OCI-LY7 (cell line): Measurements from ENCODE around the gene SH2D7. TPM values are rescaled to one million over a fixed set of nuclear protein-coding genes. Genes with fewer than 3 reads are reported as not detected.

Source experiments
- BruUV-seq: library from RNA; stranded (reverse); fragments of 400-500 nt; replicated peaks from 2 replicates; lab custom pipeline; 2021; lab: Mats Ljungman, UMichigan
- CTCF ChIA-PET: fragments of 300-600 bp; sonication (Branson Sonifier 250); formaldehyde crosslinking; loops from one replicate; lab custom pipeline; 2022; ENCODE audit warnings: antibody characterized with exemption; ENCODE audit not compliant: unreplicated experiment; lab: Charles Lee
- POLR2A ChIA-PET: fragments of 300-600 bp; sonication (Branson Sonifier 250); formaldehyde crosslinking; loops from one replicate; lab custom pipeline; 2022; ENCODE audit warnings: antibody characterized with exemption; lab: Charles Lee
- DNase-seq: peaks from one replicate; pipeline ENCODE4 v3.0.0-alpha.2; 2015; ENCODE audit warnings: low spot score
- H2AFZ ChIP-seq: fragments of 200-600 bp; sonication (generic), shearing (Covaris generic); 2 replicates; pipeline ENCODE4 v1.6.1; 2014; ENCODE audit warnings: mild to moderate bottlenecking, antibody characterized with exemption, low read length, moderate library complexity
- H3K27ac ChIP-seq: fragments of 200-600 bp; sonication (generic); 2 replicates; pipeline ENCODE4 v1.5.1; 2014; ENCODE audit warnings: mixed run types, low read depth, mild to moderate bottlenecking, moderate library complexity, low read length, inconsistent platforms; ENCODE audit not compliant: poor library complexity, severe bottlenecking
- H3K36me3 ChIP-seq: fragments of 200-600 bp; sonication (generic); 2 replicates; pipeline ENCODE4 v1.6.1; 2014; ENCODE audit warnings: mild to moderate bottlenecking, antibody characterized with exemption, low read length, moderate library complexity, mixed read lengths; ENCODE audit not compliant: insufficient read depth
- H3K4me1 ChIP-seq: fragments of 200-600 bp; sonication (generic); 2 replicates; pipeline ENCODE4 v1.5.1; 2014; ENCODE audit warnings: mild to moderate bottlenecking, low read length; ENCODE audit not compliant: insufficient read depth, poor library complexity, severe bottlenecking
- H3K4me2 ChIP-seq: fragments of 200-600 bp; sonication (generic); 2 replicates; pipeline ENCODE4 v1.6.1; 2014; ENCODE audit warnings: mild to moderate bottlenecking, low read length
- H3K4me3 ChIP-seq: fragments of 200-600 bp; sonication (generic); 2 replicates; pipeline ENCODE4 v1.5.1; 2014; ENCODE audit warnings: mild to moderate bottlenecking, low read depth, low read length; ENCODE audit not compliant: poor library complexity, severe bottlenecking
- H3K79me2 ChIP-seq: fragments of 200-600 bp; sonication (generic); 2 replicates; pipeline ENCODE4 v1.6.1; 2016; ENCODE audit warnings: low read depth, mild to moderate bottlenecking, low read length, moderate library complexity, mixed read lengths; ENCODE audit not compliant: insufficient read depth
- H3K9me2 ChIP-seq: fragments of 200-600 bp; sonication (generic); 2 replicates; pipeline ENCODE4 v1.6.1; 2016; ENCODE audit warnings: mild to moderate bottlenecking, low read length, mixed read lengths; ENCODE audit not compliant: insufficient read depth
- H3K9me3 ChIP-seq: fragments of 200-600 bp; sonication (generic); 2 replicates; pipeline ENCODE4 v1.6.1; 2014; ENCODE audit warnings: mild to moderate bottlenecking, mixed run types, low read length, mixed read lengths
- H4K20me1 ChIP-seq: fragments of 200-600 bp; sonication (generic); 2 replicates; pipeline ENCODE4 v1.6.1; 2014; ENCODE audit warnings: mild to moderate bottlenecking, antibody characterized with exemption, low read length, moderate library complexity, mixed read lengths; ENCODE audit not compliant: insufficient read depth
- CTCF ChIP-seq: fragments of 200-600 bp; sonication (generic); conservative IDR thresholded peaks from 2 replicates; pipeline ENCODE4 v1.5.1; 2014; ENCODE audit warnings: mild to moderate bottlenecking, antibody characterized with exemption, low read length, moderate library complexity, mixed read lengths
- EZH2phosphoT487 ChIP-seq: fragments of 200-600 bp; sonication (generic); IDR thresholded peaks from 2 replicates; pipeline ENCODE4 v1.6.1; 2018; ENCODE audit warnings: low read depth, borderline replicate concordance, mild to moderate bottlenecking, mixed run types, antibody characterized with exemption, low read length, moderate library complexity, mixed read lengths
- intact Hi-C: fragments of 100-400 bp; cut with micrococcal nuclease; formaldehyde crosslinking; loops from one replicate; pipeline ENCODE4 v1.10.0; 2022; ENCODE audit not compliant: unreplicated experiment
- total RNA-seq, 2 experiments: library from RNA; depleted of rRNA in 1 of 2; stranded (reverse); fragments of >200 nt in 1 of 2; shearing (Covaris generic) in 1 of 2; gene quantifications; 2 replicates each; pipeline ENCODE4 v1.2.3, GENCODE V29; 2014 to 2022

SH2D7 gene
- total RNA-seq, 2 experiments from 2014 or later: not detected

GRCh38 chr15:78100886-78101285 lies 8.5 kb downstream of the SH2D7 start:
- Histone ChIP-seq H3K4me1 (no peaks in the 10 kb centered on the region), H3K9me2 (no peaks in the 10 kb centered on the region), H3K79me2 (no peaks in the 10 kb centered on the region), H3K4me3 (no peak overlapping the region), H3K4me2 (no peak overlapping the region), H2AFZ (no peak overlapping the region), H3K9me3 (no peaks in the 10 kb centered on the region), H4K20me1 (no peaks in the 10 kb centered on the region), H3K27ac (no peak overlapping the region), H3K36me3 (no peaks in the 10 kb centered on the region)
- intact Hi-C loops: no loop called here
- BruUV-seq: no TSS peak
- TF ChIP-seq EZH2phosphoT487: no peak
- TF ChIP-seq CTCF: no peak
- POLR2A ChIA-PET: no interaction called here
- CTCF ChIA-PET: no interaction called here
- DNase-seq: no peak

GRCh38 chr15:78101423-78102105 lies 9.2 kb downstream of the SH2D7 start:
- Histone ChIP-seq H3K79me2 (no peaks in the 10 kb centered on the region), H3K4me3 (no peak overlapping the region), H3K27ac (no peak overlapping the region), H4K20me1 (no peaks in the 10 kb centered on the region), H3K36me3 (no peaks in the 10 kb centered on the region), H3K4me1 (no peaks in the 10 kb centered on the region), H3K4me2 (no peak overlapping the region), H3K9me2 (no peaks in the 10 kb centered on the region), H2AFZ (no peak overlapping the region), H3K9me3 (no peaks in the 10 kb centered on the region)
- CTCF ChIA-PET: no interaction called here
- BruUV-seq: no TSS peak
- intact Hi-C loops: no loop called here
- POLR2A ChIA-PET: interaction anchor here (0.6 kb wide), 1 partner anchor 263 kb away, joined by 5 read pairs; no protein-coding TSS in a partner anchor
- no peak for TF ChIP-seq EZH2phosphoT487
- no peak for TF ChIP-seq CTCF
- DNase-seq: no peak

- DNase-seq: no peak
- Histone ChIP-seq H3K4me2 (no peak overlapping the region), H2AFZ (no peak overlapping the region), H3K36me3 (no peaks in the 10 kb centered on the region), H3K79me2 (no peaks in the 10 kb centered on the region), H3K9me2 (no peaks in the 10 kb centered on the region), H3K4me3 (no peak overlapping the region), H3K4me1 (no peaks in the 10 kb centered on the region), H3K9me3 (no peaks in the 10 kb centered on the region), H3K27ac (no peak overlapping the region), H4K20me1 (no peaks in the 10 kb centered on the region)
- CTCF ChIA-PET: no interaction called here
- POLR2A ChIA-PET: interaction anchor here (0.6 kb wide), 1 partner anchor 262 kb away, joined by 5 read pairs; no protein-coding TSS in a partner anchor
- TF ChIP-seq CTCF (no peak), EZH2phosphoT487 (no peak)
- intact Hi-C loops: no loop called here
- no TSS peak for BruUV-seq
Measured at GRCh38 chr15:78102211-78102610, 9.8 kb downstream of the SH2D7 start.
